ENCODE measurements around the gene IL13.

GRCh38 chr5:132651838-132652469 is 6.0 kb upstream of the IL13 start:
- TF ChIP-seq, protein P1, sequence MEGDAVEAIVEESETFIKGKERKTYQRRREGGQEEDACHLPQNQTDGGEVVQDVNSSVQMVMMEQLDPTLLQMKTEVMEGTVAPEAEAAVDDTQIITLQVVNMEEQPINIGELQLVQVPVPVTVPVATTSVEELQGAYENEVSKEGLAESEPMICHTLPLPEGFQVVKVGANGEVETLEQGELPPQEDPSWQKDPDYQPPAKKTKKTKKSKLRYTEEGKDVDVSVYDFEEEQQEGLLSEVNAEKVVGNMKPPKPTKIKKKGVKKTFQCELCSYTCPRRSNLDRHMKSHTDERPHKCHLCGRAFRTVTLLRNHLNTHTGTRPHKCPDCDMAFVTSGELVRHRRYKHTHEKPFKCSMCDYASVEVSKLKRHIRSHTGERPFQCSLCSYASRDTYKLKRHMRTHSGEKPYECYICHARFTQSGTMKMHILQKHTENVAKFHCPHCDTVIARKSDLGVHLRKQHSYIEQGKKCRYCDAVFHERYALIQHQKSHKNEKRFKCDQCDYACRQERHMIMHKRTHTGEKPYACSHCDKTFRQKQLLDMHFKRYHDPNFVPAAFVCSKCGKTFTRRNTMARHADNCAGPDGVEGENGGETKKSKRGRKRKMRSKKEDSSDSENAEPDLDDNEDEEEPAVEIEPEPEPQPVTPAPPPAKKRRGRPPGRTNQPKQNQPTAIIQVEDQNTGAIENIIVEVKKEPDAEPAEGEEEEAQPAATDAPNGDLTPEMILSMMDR (conservative IDR thresholded peaks at IDR 0.05): no peak
- TF ChIP-seq ZFX (IDR thresholded peaks at IDR 0.05): no peak
